ENCODE data around the gene GLIS1. TPM values are rescaled to one million over a fixed set of nuclear protein-coding genes. Genes with fewer than 3 reads are reported as not detected.

The GLIS1 gene
- total and polyA plus RNA-seq, 2 of the 8 experiments (the other 6 are each of a cell fraction or from before 2014, with no cell fraction given) = 0.15 to 0.22 TPM

GRCh38 chr1:53580739-53581475, 158.1 kb downstream of the GLIS1 start:
- whole genome bisulfite sequencing, 2 experiments (ENCODE audit: extremely low coverage in 1 of 2, insufficient coverage in 1 of 2, insufficient read length in 1 of 2, insufficient replicate concordance in 2 of 2, low coverage in 1 of 2, low lambda C conversion rate in 2 of 2, missing lambda C conversion rate in 1 of 2) = 88% methylated on average over 9 of the region's 9 CpGs; no CpG with 5 or more reads in 1 of the 2 experiments
- H3K79me2 ChIP-seq (ENCODE audit: control insufficient read depth in 1 of 2, insufficient read depth in 2 of 2, low read length in 2 of 2) = no peaks in the 10 kb centered on the region
- H2AK5ac ChIP-seq (ENCODE audit: low read depth, low read length) = no peak overlapping the region
- H3K4me3 ChIP-seq (ENCODE audit: extremely low read depth in 1 of 4, insufficient read depth in 2 of 4, low read depth in 3 of 4, low read length in 4 of 4) = no peak overlapping the region
- ChIA-PET POLR2A (ENCODE audit: partially characterized antibody) (no interaction called here), CTCF (ENCODE audit: partially characterized antibody) (interaction anchor here (0.7 to 13.2 kb wide), 11 partner anchors 8 to 95 kb away, joined by 3 to 175 read pairs (median 5); no protein-coding TSS in a partner anchor)
- H3K18ac ChIP-seq (ENCODE audit: extremely low read depth, low read length) = no peak overlapping the region
- no peaks in the 10 kb centered on the region for H4K20me1 ChIP-seq (replicated peaks in 1 of 2; ENCODE audit: control insufficient read depth in 1 of 2, insufficient read depth in 2 of 2, low read length in 2 of 2)
- no peak overlapping the region for H2BK20ac ChIP-seq (ENCODE audit: low read length)
- no peak overlapping the region for H2BK5ac ChIP-seq (ENCODE audit: low read depth, low read length)
- no peak for TF ChIP-seq EP300 (IDR thresholded peaks at IDR 0.05; ENCODE audit: borderline replicate concordance in 1 of 2, low read depth in 2 of 2, low read length in 2 of 2)
- TF ChIP-seq CHD1 (IDR thresholded peaks at IDR 0.05; ENCODE audit: low read depth, low read length) = no peak
- no peak overlapping the region for H2BK12ac ChIP-seq (ENCODE audit: low read depth, low read length)
- H4K91ac ChIP-seq (replicated peaks; ENCODE audit: insufficient read length, low read length) = no peak overlapping the region
- H3K27ac ChIP-seq (ENCODE audit: low read depth, low read length) = no peak overlapping the region
- FAIRE-seq (no peak), DNase-seq (ENCODE audit: low read depth in 1 of 2, low spot score in 2 of 2) (no peak)
- H3K79me1 ChIP-seq (ENCODE audit: low read depth, low read length) = no peaks in the 10 kb centered on the region
- H3K36me3 ChIP-seq (ENCODE audit: control insufficient read depth in 2 of 4, insufficient read depth in 4 of 4, low read length in 3 of 4) = no peaks in the 10 kb centered on the region
- no peak overlapping the region for H4K5ac ChIP-seq (ENCODE audit: insufficient read length, low read depth, low read length)
- no peak overlapping the region for H4K8ac ChIP-seq (ENCODE audit: extremely low read depth, insufficient read depth, low read length)
- no peak overlapping the region for H2AFZ ChIP-seq (ENCODE audit: low read length)
- no peak overlapping the region for H3K14ac ChIP-seq (ENCODE audit: insufficient read length)
- no peaks in the 10 kb centered on the region for H3K23me2 ChIP-seq (ENCODE audit: low read depth, low read length)
- H2BK120ac ChIP-seq (replicated peaks; ENCODE audit: low read depth, low read length) = no peak overlapping the region
- peaks cover 0 to 10% (median 5%) of the 10 kb centered on the region in 4 experiments; a peak in 4 of 7 replicates for H3K4me1 ChIP-seq (replicated peaks in 1 of 4; ENCODE audit: control insufficient read depth in 3 of 4, insufficient read depth in 4 of 4, low read length in 3 of 4)
- no peak overlapping the region for H3K23ac ChIP-seq (ENCODE audit: insufficient read length)
- no peaks in the 10 kb centered on the region for H3K27me3 ChIP-seq (replicated peaks in 1 of 4; ENCODE audit: control insufficient read depth in 3 of 4, extremely low read depth in 1 of 4, insufficient read depth in 3 of 4, low read length in 3 of 4)
- no peak overlapping the region for H3K56ac ChIP-seq (replicated peaks; ENCODE audit: insufficient read length, low read depth, low read length)
- H3K4ac ChIP-seq (replicated peaks; ENCODE audit: insufficient read length, low read depth, low read length) = no peak overlapping the region
- H3K9me3 ChIP-seq (ENCODE audit: insufficient read depth in 2 of 2, low read depth in 1 of 2, low read length in 1 of 2) = no peaks in the 10 kb centered on the region
- no peak overlapping the region for H3K9ac ChIP-seq (replicated peaks in 1 of 4; ENCODE audit: extremely low read depth in 1 of 4, low read depth in 3 of 4, low read length in 3 of 4)
- H3K4me2 ChIP-seq (ENCODE audit: insufficient read depth in 1 of 2, low read depth in 2 of 2, low read length in 2 of 2) = no peak overlapping the region
- H2BK15ac ChIP-seq (ENCODE audit: low read length) = no peak overlapping the region

Data from H1 (cell line).